ENCODE data around the gene SLC22A14. TPM values are rescaled to one million over a fixed set of nuclear protein-coding genes. Genes with fewer than 3 reads are reported as not detected.

SLC22A14 gene
- total and polyA plus RNA-seq, 9 of the 15 experiments (the other 6 are each of a cell fraction or from before 2014, with no cell fraction given) = 0.03 to 0.07 TPM; not detected in 7

- no peak for TF ChIP-seq NKRF (IDR thresholded peaks at IDR 0.05; ENCODE audit: borderline replicate concordance)
- TF ChIP-seq GATAD2A (IDR thresholded peaks at IDR 0.05) = no peak
- TF ChIP-seq NR1H2 (CRISPR knock-in tag; IDR thresholded peaks at IDR 0.05) = no peak
- TF ChIP-seq ZNF212 (CRISPR knock-in tag; IDR thresholded peaks at IDR 0.05) = no peak
Measured at GRCh38 chr3:38313695-38314094, 31.6 kb downstream of the SLC22A14 start (continued).

- Histone ChIP-seq H3K4me1 (replicated peaks in 1 of 2; ENCODE audit: control insufficient read depth in 2 of 2, insufficient read depth in 2 of 2, low read length in 2 of 2) (peaks cover 0 to 7% of the 10 kb centered on the region in 2 experiments; a peak in 2 of 5 replicates), H3K9me1 (ENCODE audit: control insufficient read depth, insufficient read depth, low read length) (no peaks in the 10 kb centered on the region), H3K9ac (ENCODE audit: insufficient read depth in 1 of 2, low read depth in 2 of 2, low read length in 2 of 2) (0 out of 4 replicates have a peak overlapping the region, but pooled peaks of 1 of the 2 experiments have one; percentile 51), H3K79me2 (ENCODE audit: control insufficient read depth, insufficient read depth, low read length) (no peaks in the 10 kb centered on the region), H3K4me3 (no peak overlapping the region), H3K4me2 (ENCODE audit: insufficient read depth, low read length) (no peak overlapping the region), H3K27ac (ENCODE audit: extremely low read depth, low read depth, low read length) (no peak overlapping the region), H4K20me1 (replicated peaks; ENCODE audit: control insufficient read depth, insufficient read depth, low read length) (no peaks in the 10 kb centered on the region), H3K27me3 (ENCODE audit: control insufficient read depth in 2 of 2, insufficient read depth in 2 of 2, low read length in 2 of 2) (peaks cover 20 to 86% of the 10 kb centered on the region in 2 experiments), H3K9me3 (replicated peaks; ENCODE audit: control insufficient read depth, insufficient read depth, low read depth, low read length) (no peaks in the 10 kb centered on the region), H2AFZ (ENCODE audit: low read depth, low read length) (no peak overlapping the region), H3K36me3 (ENCODE audit: control insufficient read depth, insufficient read depth, low read length) (no peaks in the 10 kb centered on the region)
- POLR2A ChIA-PET = no interaction called here
- WGBS (ENCODE audit: insufficient coverage, low coverage, missing lambda C conversion rate) = 18% methylated on average over 4 of the region's 4 CpGs
- FAIRE-seq (no peak), ATAC-seq (peak; percentile 39), DNase-seq (ENCODE audit: extremely low read depth in 1 of 4, low spot score in 3 of 4) (no peak)
- no TSS peak for BruUV-seq (replicated peaks)
- CTCF ChIA-PET (ENCODE audit: low intra/inter-chr PET ratio) = no interaction called here
- intact Hi-C loops (cut with micrococcal nuclease) (no loop called here), in situ Hi-C loops (cut with MboI) (no loop called here)
- 0 out of 4 replicates have a peak, but pooled peaks of 1 of the 2 experiments have one; percentile 17 for TF ChIP-seq SRF (CRISPR knock-in tag; IDR thresholded peaks at IDR 0.05)
- TF ChIP-seq ZNF134 (CRISPR knock-in tag; conservative IDR thresholded peaks at IDR 0.05) = peak; percentile 97
- TF ChIP-seq KAT2B (IDR thresholded peaks at IDR 0.05; ENCODE audit: low read depth, low read length) = no peak
- no peak for TF ChIP-seq TAF7 (tag; IDR thresholded peaks at IDR 0.05)
- TF ChIP-seq OTX1 (CRISPR knock-in tag; IDR thresholded peaks at IDR 0.05) = no peak
- TF ChIP-seq GATA2 (CRISPR knock-in tag; IDR thresholded peaks at IDR 0.05) = peak; percentile 59
- TF ChIP-seq CREB1 (IDR thresholded peaks at IDR 0.05) = no peak
- TF ChIP-seq CREB1 (CRISPR knock-in tag; IDR thresholded peaks at IDR 0.05) = no peak
- peak; percentile 23; the same call in 1 of the 2 replicates for TF ChIP-seq SPI1 (IDR thresholded peaks at IDR 0.05; ENCODE audit: borderline replicate concordance, low read depth, low read length)
Measured at GRCh38 chr3:38314112-38314763, 32.1 kb downstream of the SLC22A14 start.

All from K562 (cell line).